CD4-positive, alpha-beta memory T cell (primary cell): ENCODE measurements around the gene CATSPERB. TPM values are rescaled to one million over a fixed set of nuclear protein-coding genes. Genes with fewer than 3 reads are reported as not detected.
"Not testable (repeated sequence)": the region's sequence is repeated elsewhere in the genome, so short reads cannot be mapped to it uniquely, and the experiment has no call there.

ENCODE experiments used
- CTCF ChIA-PET: fragments of 350-600 bp; sonication (Branson Sonifier 250); formaldehyde crosslinking; loops from one replicate; lab custom pipeline; 2021; ENCODE audit warnings: inconsistent platforms; ENCODE audit not compliant: partially characterized antibody; lab: Charles Lee
- POLR2A ChIA-PET: fragments of 350-600 bp; sonication (Branson Sonifier 250); formaldehyde crosslinking; loops from one replicate; lab custom pipeline; 2021; ENCODE audit not compliant: partially characterized antibody; lab: Charles Lee
- DNase-seq, 5 donors: peaks; one replicate each; pipeline versions ENCODE4 v3.0.0 to v3.0.0-alpha.2; 2020 to 2022; ENCODE audit warnings: mixed read lengths in 1 of 5
- H3K27ac ChIP-seq: one replicate; pipeline ENCODE4 v1.7.0; 2013; ENCODE audit warnings: low read depth, low read length
- H3K27me3 ChIP-seq: 2 replicates; pipeline ENCODE4 v1.7.0; 2013; ENCODE audit warnings: mild to moderate bottlenecking, low read length, moderate library complexity; ENCODE audit not compliant: insufficient read depth
- H3K36me3 ChIP-seq: 2 replicates; pipeline ENCODE4 v1.7.0; 2013; ENCODE audit warnings: mild to moderate bottlenecking, low read length, moderate library complexity; ENCODE audit not compliant: insufficient read depth
- H3K4me1 ChIP-seq: 2 replicates; pipeline ENCODE4 v1.7.0; 2013; ENCODE audit warnings: mild to moderate bottlenecking, low read length, moderate library complexity; ENCODE audit not compliant: insufficient read depth
- H3K4me3 ChIP-seq, 2 donors: one replicate each; pipeline ENCODE4 v1.7.0; 2013; ENCODE audit warnings: low read length in 2 of 2, mild to moderate bottlenecking in 1 of 2
- H3K9me3 ChIP-seq, 2 donors: one replicate each; pipeline ENCODE4 v1.7.0; 2013; ENCODE audit warnings: low read length in 2 of 2, control low read depth in 1 of 2; ENCODE audit not compliant: control insufficient read depth in 1 of 2
- H3K27ac Mint-ChIP-seq, 7 donors: one replicate each; pipeline ENCODE4 v1.8.0; 2020 to 2021; ENCODE audit warnings: mixed read lengths in 7 of 7, mild to moderate bottlenecking in 6 of 7, inconsistent platforms in 3 of 7, moderate library complexity in 3 of 7
- H3K27me3 Mint-ChIP-seq, 2 donors: one replicate each; pipeline ENCODE4 v1.8.0; 2020 to 2021; ENCODE audit warnings: mixed read lengths in 2 of 2
- H3K36me3 Mint-ChIP-seq, 2 donors: one replicate each; pipeline ENCODE4 v1.8.0; 2020 to 2021; ENCODE audit warnings: mixed read lengths in 2 of 2, inconsistent platforms in 1 of 2, mild to moderate bottlenecking in 1 of 2
- H3K4me1 Mint-ChIP-seq, 4 donors: one replicate each; pipeline ENCODE4 v1.8.0; 2020 to 2021; ENCODE audit warnings: mixed read lengths in 4 of 4, mild to moderate bottlenecking in 1 of 4
- H3K4me3 Mint-ChIP-seq, 8 donors: one replicate each; pipeline ENCODE4 v1.8.0; 2020 to 2021; ENCODE audit warnings: mixed read lengths in 8 of 8, mild to moderate bottlenecking in 7 of 8, moderate library complexity in 6 of 8, inconsistent platforms in 3 of 8
- H3K9me3 Mint-ChIP-seq, 8 donors: one replicate each; pipeline ENCODE4 v1.8.0; 2020 to 2021; ENCODE audit warnings: mixed read lengths in 8 of 8, mild to moderate bottlenecking in 5 of 8, inconsistent platforms in 3 of 8, moderate library complexity in 1 of 8
- intact Hi-C: fragments of 100-400 bp; cut with micrococcal nuclease; formaldehyde crosslinking; loops from one replicate; pipeline ENCODE4 v1.15.1; 2023
- polyA plus RNA-seq, 2 donors: library from polyadenylated mRNA; unstranded; fragments of 300-500 nt; fragmentation: Illumina TruSeq; gene quantifications; one replicate each; pipeline ENCODE4 v1.2.3, GENCODE V29; 2021
- total RNA-seq, 2 experiments: library from RNA; stranded (reverse); gene quantifications; one replicate each; pipeline ENCODE4 v1.2.3, GENCODE V29; 2021

Gene CATSPERB
- total and polyA plus RNA-seq, 4 experiments from 2014 or later = 1.2 to 6.7 (median 3.7) TPM

- peak overlapping the region in 1 of 2 donors; percentile 43 for H3K4me3 ChIP-seq
- Mint-ChIP-seq H3K9me3 (peaks cover 0 to 2% (median 0%) of the 10 kb centered on the region in 8 donors), H3K4me1 (peaks cover 10 to 16% (median 12%) of the 10 kb centered on the region in 4 donors), H3K36me3 (peaks cover 0 to 1% of the 10 kb centered on the region in 2 donors), H3K27me3 (peaks cover 2 to 12% of the 10 kb centered on the region in 2 donors), H3K4me3 (peak overlapping the region; percentile 75 to 88 (median 80)), H3K27ac (peak overlapping the region in 4 of 7 donors; percentile 46 to 85 (median 59))
- no peak overlapping the region for H3K27ac ChIP-seq
- H3K4me1 ChIP-seq = peaks cover 12% of the 10 kb centered on the region
- H3K36me3 ChIP-seq = no peaks in the 10 kb centered on the region
- H3K9me3 ChIP-seq = no peaks in the 10 kb centered on the region
- intact Hi-C loops = no loop called here
- DNase-seq = peak; percentile 43 to 88 (median 49)
- ChIA-PET CTCF (no interaction called here), POLR2A (interaction anchor here (0.7 kb wide), 1 partner anchor 64 kb away, joined by 3 read pairs; the partner anchor contains the start of gene PPP4R3A)
- no peaks in the 10 kb centered on the region for H3K27me3 ChIP-seq
Observed at GRCh38 chr14:91573894-91574837, 157.7 kb downstream of the CATSPERB start.

DNA sequence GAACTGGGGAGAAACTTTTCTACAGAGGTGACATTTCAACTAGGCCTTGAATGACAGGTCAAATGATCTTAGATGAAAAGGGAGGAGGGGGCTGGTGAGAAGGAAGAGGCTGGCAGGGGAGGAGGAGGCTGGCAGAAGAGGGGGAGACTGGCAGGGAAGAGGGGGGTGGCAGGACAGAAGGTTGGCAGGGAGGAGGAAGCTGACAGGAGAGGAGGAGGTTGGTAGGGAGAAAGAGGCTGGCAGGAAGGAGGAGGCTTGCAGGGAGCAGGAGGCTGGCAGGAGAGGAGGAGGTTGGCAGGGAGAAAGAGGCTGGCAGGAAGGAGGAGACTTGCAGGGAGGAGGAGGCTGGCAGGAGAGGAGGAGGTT is 158.4 kb downstream of the CATSPERB start:
- Mint-ChIP-seq H3K9me3 (peaks cover 0 to 2% (median 0%) of the 10 kb centered on the region in 8 donors), H3K4me3 (peak overlapping the region; percentile 19 to 85 (median 68)), H3K27ac (peak overlapping the region in 2 of 7 donors; percentile 11 to 53), H3K36me3 (peaks cover 0 to 1% of the 10 kb centered on the region in 2 donors), H3K4me1 (peaks cover 10 to 16% (median 12%) of the 10 kb centered on the region in 4 donors), H3K27me3 (peaks cover 2 to 12% of the 10 kb centered on the region in 2 donors)
- Histone ChIP-seq H3K27ac (no peak overlapping the region), H3K36me3 (no peaks in the 10 kb centered on the region), H3K4me1 (peaks cover 12% of the 10 kb centered on the region), H3K27me3 (no peaks in the 10 kb centered on the region), H3K4me3 (no peak overlapping the region), H3K9me3 (no peaks in the 10 kb centered on the region)
- ChIA-PET CTCF (no interaction called here), POLR2A (no interaction called here)
- no peak for DNase-seq
- intact Hi-C loops = no loop called here

DNA sequence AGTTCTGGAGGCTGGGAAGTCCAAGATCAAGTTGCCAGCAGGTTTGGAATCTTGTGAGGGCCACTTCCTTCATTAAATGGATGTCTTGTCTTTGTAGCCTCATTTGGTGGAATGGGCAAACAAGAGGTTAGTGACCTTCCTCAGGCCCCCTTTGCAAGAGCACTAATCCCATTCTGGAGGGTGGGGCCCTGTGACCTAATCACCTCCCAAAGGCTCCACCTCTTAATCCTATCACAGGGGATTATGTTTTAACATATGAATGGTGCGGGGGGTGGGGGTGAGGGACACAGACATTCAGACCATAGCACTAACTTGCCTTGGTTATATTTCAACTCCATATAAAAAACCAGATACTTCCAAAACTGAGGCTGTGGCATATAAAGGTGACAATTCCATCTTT is 161.9 kb downstream of the CATSPERB start:
- no peak overlapping the region for H3K4me3 Mint-ChIP-seq
- Histone ChIP-seq H3K27me3 (no peaks in the 10 kb centered on the region), H3K36me3 (no peaks in the 10 kb centered on the region), H3K27ac (no peak overlapping the region), H3K4me1 (peaks cover 12% of the 10 kb centered on the region), H3K9me3 (no peaks in the 10 kb centered on the region), H3K4me3 (no peak overlapping the region)
- peaks cover 8 to 14% (median 12%) of the 10 kb centered on the region in 4 donors for H3K4me1 Mint-ChIP-seq
- DNase-seq = no peak
- peaks cover 4 to 14% of the 10 kb centered on the region in 2 donors for H3K27me3 Mint-ChIP-seq
- POLR2A ChIA-PET = no interaction called here
- H3K27ac Mint-ChIP-seq = no peak overlapping the region
- intact Hi-C loops = no loop called here
- H3K36me3 Mint-ChIP-seq = peaks cover 0 to 1% of the 10 kb centered on the region in 2 donors
- CTCF ChIA-PET = no interaction called here
- peaks cover 0 to 2% (median 0%) of the 10 kb centered on the region in 8 donors for H3K9me3 Mint-ChIP-seq

- no peak for DNase-seq
- intact Hi-C loops = no loop called here
- Histone ChIP-seq H3K4me3 (no peak overlapping the region), H3K36me3 (no peaks in the 10 kb centered on the region), H3K27me3 (no peaks in the 10 kb centered on the region), H3K9me3 (no peaks in the 10 kb centered on the region), H3K4me1 (peaks cover 6% of the 10 kb centered on the region), H3K27ac (no peak overlapping the region)
- POLR2A ChIA-PET = no interaction called here
- Mint-ChIP-seq H3K36me3 (peaks cover 0 to 1% of the 10 kb centered on the region in 2 donors), H3K27ac (peak overlapping the region in 1 of 7 donors; percentile 53), H3K4me1 (peaks cover 4 to 7% (median 5%) of the 10 kb centered on the region in 4 donors), H3K27me3 (peaks cover 4 to 12% of the 10 kb centered on the region in 2 donors), H3K4me3 (no peak overlapping the region), H3K9me3 (peaks cover 0 to 2% (median 0%) of the 10 kb centered on the region in 8 donors)
- CTCF ChIA-PET = no interaction called here
Observed at GRCh38 chr14:91569301-91569700, 162.6 kb downstream of the CATSPERB start.

DNA sequence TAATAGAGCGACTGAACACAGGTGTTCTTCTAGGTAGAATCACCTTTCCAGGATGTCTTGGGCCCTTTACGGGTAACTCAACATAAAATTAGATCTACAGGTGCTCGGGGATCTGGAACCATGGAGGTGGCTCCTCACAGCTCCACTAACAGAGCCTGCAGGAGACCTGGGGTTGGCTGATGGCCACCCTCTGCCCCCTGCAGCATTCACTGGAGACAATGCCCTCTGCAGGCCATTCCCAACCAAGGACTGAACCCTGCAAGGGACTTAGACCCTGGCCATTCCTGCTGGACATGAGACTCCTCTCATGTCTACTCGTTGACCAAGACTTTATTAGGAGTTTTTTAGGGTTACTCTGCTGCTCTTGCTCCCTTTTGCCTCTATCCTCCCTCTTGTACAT is 163.3 kb downstream of the CATSPERB start:
- POLR2A ChIA-PET = no interaction called here
- H3K9me3 Mint-ChIP-seq = peaks cover 0 to 6% (median 2%) of the 10 kb centered on the region in 8 donors

GRCh38 chr14:91567827-91568226 is 164.1 kb downstream of the CATSPERB start:
- H3K4me1 ChIP-seq, DNase-seq, H3K27ac Mint-ChIP-seq, H3K27me3 ChIP-seq, intact Hi-C loops, H3K36me3 Mint-ChIP-seq, H3K9me3 ChIP-seq, H3K36me3 ChIP-seq, CTCF ChIA-PET, H3K27me3 Mint-ChIP-seq, H3K27ac ChIP-seq, H3K4me1 Mint-ChIP-seq, H3K4me3 Mint-ChIP-seq, POLR2A ChIA-PET, H3K4me3 ChIP-seq: not testable (repeated sequence)
- peaks cover 0 to 14% (median 3%) of the 10 kb centered on the region in 8 donors for H3K9me3 Mint-ChIP-seq

More for the DNA sequence above, 163.3 kb downstream of the CATSPERB start:
- CTCF ChIA-PET = no interaction called here
- Mint-ChIP-seq H3K4me1 (peaks cover 4 to 6% (median 5%) of the 10 kb centered on the region in 4 donors), H3K27ac (no peak overlapping the region), H3K4me3 (no peak overlapping the region), H3K36me3 (peaks cover 0 to 4% of the 10 kb centered on the region in 2 donors), H3K27me3 (peaks cover 4 to 10% of the 10 kb centered on the region in 2 donors)
- Histone ChIP-seq H3K4me3 (no peak overlapping the region), H3K27me3 (no peaks in the 10 kb centered on the region), H3K36me3 (no peaks in the 10 kb centered on the region), H3K4me1 (peaks cover 4% of the 10 kb centered on the region), H3K27ac (no peak overlapping the region), H3K9me3 (no peaks in the 10 kb centered on the region)
- intact Hi-C loops = no loop called here
- no peak for DNase-seq

DNA sequence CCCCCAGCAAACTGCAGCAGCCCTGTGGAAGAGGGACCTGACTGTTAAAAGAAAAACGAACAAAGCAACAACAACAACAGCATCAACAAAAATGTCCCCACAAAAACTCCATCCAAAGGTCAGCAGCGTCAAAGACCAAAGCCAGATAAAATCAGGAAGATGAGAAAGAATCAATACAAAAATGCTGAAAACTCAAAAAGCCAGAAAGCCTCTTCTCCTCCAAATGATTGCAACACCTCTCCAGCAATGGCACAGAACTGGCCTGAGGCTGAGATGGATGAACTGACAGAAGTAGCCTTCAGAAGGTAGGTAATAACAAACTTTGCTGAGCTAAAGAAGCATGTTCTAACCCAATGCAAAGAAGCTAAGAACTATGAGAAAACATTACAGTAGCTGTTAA is 176.4 kb downstream of the CATSPERB start:
- H3K4me1 Mint-ChIP-seq = no peaks in the 10 kb centered on the region
- intact Hi-C loops = no loop called here
- Histone ChIP-seq H3K4me3 (no peak overlapping the region), H3K9me3 (no peaks in the 10 kb centered on the region), H3K36me3 (no peaks in the 10 kb centered on the region), H3K4me1 (no peaks in the 10 kb centered on the region), H3K27me3 (no peaks in the 10 kb centered on the region), H3K27ac (no peak overlapping the region)
- peaks cover 0 to 17% of the 10 kb centered on the region in 2 donors for H3K36me3 Mint-ChIP-seq
- H3K9me3 Mint-ChIP-seq = peaks cover 0 to 13% (median 5%) of the 10 kb centered on the region in 8 donors
- no peak overlapping the region for H3K4me3 Mint-ChIP-seq
- CTCF ChIA-PET = no interaction called here
- POLR2A ChIA-PET = no interaction called here
- no peaks in the 10 kb centered on the region for H3K27me3 Mint-ChIP-seq
- no peak overlapping the region for H3K27ac Mint-ChIP-seq
- no peak for DNase-seq
